ENCODE measurements around the gene DUSP15. TPM values are rescaled to one million over a fixed set of nuclear protein-coding genes. Genes with fewer than 3 reads are reported as not detected.

DUSP15 gene
- polyA plus RNA-seq, 2 of the 4 experiments (the other 2 are of a cell fraction), result 0.53 to 1.3 TPM

DNA sequence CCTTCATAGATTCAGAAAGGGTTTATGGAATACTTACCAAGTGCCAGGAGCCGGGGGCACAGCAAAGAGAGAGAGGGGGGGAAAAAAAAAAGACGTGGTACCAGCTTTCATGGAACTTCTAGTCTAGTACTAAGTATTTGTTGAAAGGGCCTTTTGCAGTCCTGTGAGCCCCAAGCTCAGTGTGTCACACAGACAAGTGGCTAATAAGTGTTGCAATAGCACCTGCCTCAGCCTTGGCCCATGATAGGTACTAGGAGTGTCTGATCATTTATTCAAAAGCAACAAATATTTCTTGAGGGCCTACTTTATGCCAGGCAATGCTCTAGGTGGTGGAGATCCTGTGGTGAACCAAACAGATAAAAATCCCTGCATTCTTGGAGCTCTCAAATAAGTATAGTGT, 43.3 kb downstream of the DUSP15 start:
- DNase-seq (ENCODE audit: low read depth in 1 of 2, low spot score in 1 of 2), result no peak
- Histone ChIP-seq H3K4me2 (no peak overlapping the region), H3K9me3 (no peaks in the 10 kb centered on the region), H3K27ac (no peak overlapping the region), H3K4me3 (no peak overlapping the region), H3K4me1 (peaks cover 22% of the 10 kb centered on the region; the same call in 2 of the 3 replicates)
- FAIRE-seq, result no peak
- POLR2A ChIA-PET, result no interaction called here
- ATAC-seq, result no peak
- CTCF ChIA-PET, result interaction anchor here (0.7 to 6.8 kb wide), 6 partner anchors 10 to 204 kb away, joined by 3 to 80 read pairs (median 12); partner anchors contain the start of gene PDRG1
- WGBS (ENCODE audit: missing lambda C conversion rate), result 63% methylated on average over 2 of the region's 2 CpGs
- no peak for TF ChIP-seq RNF2 (IDR thresholded peaks at IDR 0.05; ENCODE audit: borderline replicate concordance, low read depth)
- no peak for TF ChIP-seq GATA3 (IDR thresholded peaks at IDR 0.05; ENCODE audit: borderline replicate concordance)
- TF ChIP-seq, protein P1, sequence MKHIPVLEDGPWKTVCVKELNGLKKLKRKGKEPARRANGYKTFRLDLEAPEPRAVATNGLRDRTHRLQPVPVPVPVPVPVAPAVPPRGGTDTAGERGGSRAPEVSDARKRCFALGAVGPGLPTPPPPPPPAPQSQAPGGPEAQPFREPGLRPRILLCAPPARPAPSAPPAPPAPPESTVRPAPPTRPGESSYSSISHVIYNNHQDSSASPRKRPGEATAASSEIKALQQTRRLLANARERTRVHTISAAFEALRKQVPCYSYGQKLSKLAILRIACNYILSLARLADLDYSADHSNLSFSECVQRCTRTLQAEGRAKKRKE (CRISPR knock-in tag; IDR thresholded peaks at IDR 0.05; ENCODE audit: low read depth), result no peak
- TF ChIP-seq FOSL2 (IDR thresholded peaks at IDR 0.05), result no peak
- TF ChIP-seq FOSL2 (CRISPR knock-in tag; IDR thresholded peaks at IDR 0.05), result no peak
- TF ChIP-seq CHD4 (IDR thresholded peaks at IDR 0.05; ENCODE audit: borderline replicate concordance), result no peak
- TF ChIP-seq NPAS2 (CRISPR knock-in tag; IDR thresholded peaks at IDR 0.05; ENCODE audit: borderline replicate concordance), result no peak
- TF ChIP-seq KDM1A (IDR thresholded peaks at IDR 0.05; ENCODE audit: low read depth), result no peak
- TF ChIP-seq MAFK (IDR thresholded peaks at IDR 0.05; ENCODE audit: partially characterized antibody), result no peak
- no peak for TF ChIP-seq ZC3H11A (IDR thresholded peaks at IDR 0.05)
- TF ChIP-seq CHD2 (IDR thresholded peaks at IDR 0.05; ENCODE audit: low read length, partially characterized antibody), result no peak
- no peak for TF ChIP-seq TFCP2L1 (CRISPR knock-in tag; IDR thresholded peaks at IDR 0.05)
- TF ChIP-seq MAZ (IDR thresholded peaks at IDR 0.05; ENCODE audit: borderline replicate concordance, low read depth, low read length), result no peak
- TF ChIP-seq HOXB13 (CRISPR knock-in tag; IDR thresholded peaks at IDR 0.05; ENCODE audit: low read depth), result no peak
- TF ChIP-seq MYC (IDR thresholded peaks at IDR 0.05; ENCODE audit: borderline replicate concordance, low read length), result no peak
- TF ChIP-seq ZFP36 (IDR thresholded peaks at IDR 0.05; ENCODE audit: borderline replicate concordance, partially characterized antibody), result no peak
- TF ChIP-seq, protein P2, sequence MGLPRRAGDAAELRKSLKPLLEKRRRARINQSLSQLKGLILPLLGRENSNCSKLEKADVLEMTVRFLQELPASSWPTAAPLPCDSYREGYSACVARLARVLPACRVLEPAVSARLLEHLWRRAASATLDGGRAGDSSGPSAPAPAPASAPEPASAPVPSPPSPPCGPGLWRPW (IDR thresholded peaks at IDR 0.05), result no peak

DNA sequence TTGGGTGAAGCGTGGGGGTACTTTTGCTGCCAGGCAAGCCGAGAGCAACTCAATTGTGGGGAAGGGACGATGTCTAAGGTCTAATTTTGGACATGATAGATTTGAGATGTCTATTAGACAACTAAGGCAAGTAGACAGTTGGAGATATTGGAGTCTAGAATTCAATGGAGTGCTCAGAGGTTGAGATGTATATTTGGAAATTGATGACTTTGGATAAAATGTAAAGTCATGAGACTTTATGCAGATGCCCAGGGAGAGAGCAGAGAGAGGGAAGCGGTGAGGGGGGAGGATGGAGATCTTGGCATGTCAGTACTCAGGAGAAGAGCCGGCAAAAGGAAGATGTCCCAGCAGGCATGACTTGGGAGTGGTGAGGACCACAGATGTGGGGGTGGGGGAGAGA, 44.3 kb downstream of the DUSP15 start:
- DNase-seq (ENCODE audit: low read depth in 1 of 2, low spot score in 1 of 2), result no peak
- ChIA-PET CTCF (interaction anchor here (1.6 to 6.8 kb wide), 4 partner anchors 10 to 26 kb away, joined by 6 to 80 read pairs (median 12); no protein-coding TSS in a partner anchor), POLR2A (no interaction called here)
- ATAC-seq, result no peak
- FAIRE-seq, result no peak
- Histone ChIP-seq H3K27ac (no peak overlapping the region), H3K4me1 (peaks cover 23% of the 10 kb centered on the region; the same call in 2 of the 3 replicates), H3K4me2 (no peak overlapping the region), H3K9me3 (no peaks in the 10 kb centered on the region), H3K4me3 (no peak overlapping the region)
- WGBS (ENCODE audit: missing lambda C conversion rate), result 72% methylated on average over 5 of the region's 5 CpGs
- TF ChIP-seq GATA3 (IDR thresholded peaks at IDR 0.05; ENCODE audit: borderline replicate concordance) (no peak), MAFK (IDR thresholded peaks at IDR 0.05; ENCODE audit: partially characterized antibody) (peak; percentile 25)
- TF ChIP-seq, protein P3, sequence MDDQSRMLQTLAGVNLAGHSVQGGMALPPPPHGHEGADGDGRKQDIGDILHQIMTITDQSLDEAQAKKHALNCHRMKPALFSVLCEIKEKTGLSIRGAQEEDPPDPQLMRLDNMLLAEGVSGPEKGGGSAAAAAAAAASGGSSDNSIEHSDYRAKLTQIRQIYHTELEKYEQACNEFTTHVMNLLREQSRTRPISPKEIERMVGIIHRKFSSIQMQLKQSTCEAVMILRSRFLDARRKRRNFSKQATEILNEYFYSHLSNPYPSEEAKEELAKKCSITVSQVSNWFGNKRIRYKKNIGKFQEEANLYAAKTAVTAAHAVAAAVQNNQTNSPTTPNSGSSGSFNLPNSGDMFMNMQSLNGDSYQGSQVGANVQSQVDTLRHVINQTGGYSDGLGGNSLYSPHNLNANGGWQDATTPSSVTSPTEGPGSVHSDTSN (IDR thresholded peaks at IDR 0.05), result no peak

DNA sequence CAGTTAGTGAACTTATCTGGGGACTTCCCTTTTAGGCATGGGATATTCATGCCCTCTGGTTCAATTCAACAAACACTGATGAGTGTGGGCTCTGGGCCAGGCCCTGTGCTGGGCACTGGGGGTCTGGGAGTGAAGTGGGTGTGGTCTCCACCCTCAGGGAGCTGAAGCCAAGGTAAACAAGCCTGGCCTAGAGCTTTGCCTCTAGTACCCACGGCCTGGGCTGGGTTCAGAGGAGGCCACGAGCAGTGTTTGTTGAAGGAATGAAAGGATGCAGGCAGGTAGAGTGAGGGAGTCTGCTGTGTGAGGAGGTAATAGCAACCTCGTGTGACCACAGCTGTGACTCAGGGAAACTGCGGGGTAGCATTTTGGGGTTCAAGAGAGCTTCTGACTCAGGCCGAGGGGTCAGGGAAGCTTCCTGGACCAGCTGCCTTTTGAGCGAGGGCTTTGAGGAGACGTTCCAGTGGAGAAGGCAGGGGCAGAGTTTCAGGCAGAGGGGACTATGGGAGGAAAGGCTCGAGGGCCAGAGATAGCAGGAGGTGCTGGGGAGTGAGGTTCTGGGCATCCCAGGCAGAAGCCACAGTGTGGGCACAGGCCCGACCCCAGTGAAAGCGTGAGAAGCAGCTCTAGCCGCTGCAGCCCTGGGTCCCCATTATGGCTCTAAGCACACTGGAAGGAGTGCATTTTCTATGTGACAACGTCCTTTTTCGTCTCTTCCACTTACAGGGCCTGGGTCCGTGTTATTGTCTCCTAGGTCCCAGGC, 45.6 kb downstream of the DUSP15 start:
- POLR2A ChIA-PET, result no interaction called here
- TF ChIP-seq ZNF302 (CRISPR knock-in tag; IDR thresholded peaks at IDR 0.05) (no peak), JUNB (IDR thresholded peaks at IDR 0.05) (no peak), HEYL (CRISPR knock-in tag; IDR thresholded peaks at IDR 0.05) (no peak), HOXA7 (CRISPR knock-in tag; IDR thresholded peaks at IDR 0.05) (no peak), ZSCAN20 (CRISPR knock-in tag; IDR thresholded peaks at IDR 0.05) (no peak), EP300 (IDR thresholded peaks at IDR 0.05) (no peak), FOXS1 (CRISPR knock-in tag; IDR thresholded peaks at IDR 0.05) (no peak)
- TF ChIP-seq, protein P2 (IDR thresholded peaks at IDR 0.05), result no peak
- TF ChIP-seq, protein P4, sequence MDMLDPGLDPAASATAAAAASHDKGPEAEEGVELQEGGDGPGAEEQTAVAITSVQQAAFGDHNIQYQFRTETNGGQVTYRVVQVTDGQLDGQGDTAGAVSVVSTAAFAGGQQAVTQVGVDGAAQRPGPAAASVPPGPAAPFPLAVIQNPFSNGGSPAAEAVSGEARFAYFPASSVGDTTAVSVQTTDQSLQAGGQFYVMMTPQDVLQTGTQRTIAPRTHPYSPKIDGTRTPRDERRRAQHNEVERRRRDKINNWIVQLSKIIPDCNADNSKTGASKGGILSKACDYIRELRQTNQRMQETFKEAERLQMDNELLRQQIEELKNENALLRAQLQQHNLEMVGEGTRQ (IDR thresholded peaks at IDR 0.05), result no peak
- TF ChIP-seq, protein P5, sequence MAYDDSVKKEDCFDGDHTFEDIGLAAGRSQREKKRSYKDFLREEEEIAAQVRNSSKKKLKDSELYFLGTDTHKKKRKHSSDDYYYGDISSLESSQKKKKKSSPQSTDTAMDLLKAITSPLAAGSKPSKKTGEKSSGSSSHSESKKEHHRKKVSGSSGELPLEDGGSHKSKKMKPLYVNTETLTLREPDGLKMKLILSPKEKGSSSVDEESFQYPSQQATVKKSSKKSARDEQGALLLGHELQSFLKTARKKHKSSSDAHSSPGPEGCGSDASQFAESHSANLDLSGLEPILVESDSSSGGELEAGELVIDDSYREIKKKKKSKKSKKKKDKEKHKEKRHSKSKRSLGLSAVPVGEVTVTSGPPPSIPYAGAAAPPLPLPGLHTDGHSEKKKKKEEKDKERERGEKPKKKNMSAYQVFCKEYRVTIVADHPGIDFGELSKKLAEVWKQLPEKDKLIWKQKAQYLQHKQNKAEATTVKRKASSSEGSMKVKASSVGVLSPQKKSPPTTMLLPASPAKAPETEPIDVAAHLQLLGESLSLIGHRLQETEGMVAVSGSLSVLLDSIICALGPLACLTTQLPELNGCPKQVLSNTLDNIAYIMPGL (CRISPR knock-in tag; IDR thresholded peaks at IDR 0.05; ENCODE audit: borderline replicate concordance), result no peak
- TF ChIP-seq, protein P3 (IDR thresholded peaks at IDR 0.05), result no peak

More for the DNA sequence above, 45.6 kb downstream of the DUSP15 start:
- WGBS (ENCODE audit: missing lambda C conversion rate), result 70% methylated on average over 14 of the region's 14 CpGs
- peak overlapping the region in 1 of 2 experiments; percentile 68; a peak in 1 of 6 replicates for H3K27ac ChIP-seq
- ATAC-seq (no peak), FAIRE-seq (no peak), DNase-seq (ENCODE audit: low read depth in 1 of 2, low spot score in 1 of 2) (no peak)
- H3K4me2 ChIP-seq, result no peak overlapping the region
- H3K4me1 ChIP-seq, result peaks cover 23% of the 10 kb centered on the region; the same call in 2 of the 3 replicates
- CTCF ChIA-PET, result interaction anchor here (1.5 to 6.8 kb wide), 10 partner anchors 10 to 267 kb away, joined by 3 to 133 read pairs (median 54); partner anchors contain the start of genes FOXS1 and PDRG1
- H3K9me3 ChIP-seq, result no peaks in the 10 kb centered on the region
- no peak overlapping the region for H3K4me3 ChIP-seq
